Skeletal muscle tissue (tissue), 4 donors: Measurements from ENCODE around the gene GDF10. TPM values are rescaled to one million over a fixed set of nuclear protein-coding genes. Genes with fewer than 3 reads are reported as not detected.

Experiments
- H3K27ac ChIP-seq: one replicate; pipeline ENCODE4 v1.7.0; 2013; ENCODE audit warnings: mild to moderate bottlenecking, low read depth, low read length, inconsistent platforms
- H3K27me3 ChIP-seq, 3 donors: one replicate each; pipeline ENCODE4 v1.7.0; 2013; ENCODE audit warnings: low read length in 3 of 3; ENCODE audit not compliant: control insufficient read depth in 3 of 3, insufficient read depth in 3 of 3
- H3K36me3 ChIP-seq, 3 donors: one replicate each; pipeline ENCODE4 v1.7.0; 2013; ENCODE audit warnings: low read length in 3 of 3; ENCODE audit not compliant: control insufficient read depth in 3 of 3, insufficient read depth in 3 of 3
- H3K4me1 ChIP-seq, 3 donors: one replicate each; pipeline ENCODE4 v1.7.0; 2013; ENCODE audit warnings: low read length in 3 of 3, mild to moderate bottlenecking in 3 of 3; ENCODE audit not compliant: control insufficient read depth in 3 of 3, insufficient read depth in 3 of 3
- H3K4me3 ChIP-seq, 3 donors: one replicate each; pipeline ENCODE4 v1.7.0; 2013; ENCODE audit warnings: low read length in 3 of 3
- H3K9ac ChIP-seq, 3 donors: one replicate each; pipeline ENCODE4 v1.7.0; 2013; ENCODE audit warnings: low read length in 3 of 3, mild to moderate bottlenecking in 3 of 3, moderate library complexity in 2 of 3, low read depth in 1 of 3
- H3K9me3 ChIP-seq, 3 donors: one replicate each; pipeline ENCODE4 v1.7.0; 2013; ENCODE audit warnings: low read length in 3 of 3; ENCODE audit not compliant: control insufficient read depth in 3 of 3
- total RNA-seq: library from RNA; depleted of rRNA; stranded (reverse); fragments of >200 nt; gene quantifications from one replicate; pipeline ENCODE4 v1.2.3, GENCODE V29; 2014
- donor health status: Osteomylitis.

GDF10 gene
- total RNA-seq, 1 donor from 2014 or later = 1.0 TPM

GRCh38 chr10:47346581-47347302, 46.7 kb downstream of the GDF10 start:
- Histone ChIP-seq H3K4me1 (no peaks in the 10 kb centered on the region), H3K36me3 (no peaks in the 10 kb centered on the region), H3K27me3 (no peaks in the 10 kb centered on the region), H3K9me3 (no peaks in the 10 kb centered on the region), H3K27ac (no peak overlapping the region), H3K4me3 (no peak overlapping the region), H3K9ac (no peak overlapping the region)

GRCh38 chr10:47347303-47347675, 47.3 kb downstream of the GDF10 start:
- H3K27ac ChIP-seq = no peak overlapping the region
- H3K9ac ChIP-seq = no peak overlapping the region
- H3K9me3 ChIP-seq = no peaks in the 10 kb centered on the region

GRCh38 chr10:47348138-47348651, 48.2 kb downstream of the GDF10 start, which contains the start of gene RBP3:
Gene RBP3 (plus strand): TSS chr10:47348363. CDS start chr10:47348485, 122 bp downstream.
- H3K4me1 ChIP-seq = no peaks in the 10 kb centered on the region
- no peaks in the 10 kb centered on the region for H3K36me3 ChIP-seq
- no peaks in the 10 kb centered on the region for H3K27me3 ChIP-seq
- H3K4me3 ChIP-seq = no peak within 1 kb of the TSS
- no peaks in the 10 kb centered on the region for H3K9me3 ChIP-seq
- H3K9ac ChIP-seq = no peak within 1 kb of the TSS
- H3K27ac ChIP-seq = no peak within 1 kb of the TSS

More at GRCh38 chr10:47347303-47347675, 47.3 kb downstream of the GDF10 start:
- no peak overlapping the region for H3K4me3 ChIP-seq
- H3K36me3 ChIP-seq = no peaks in the 10 kb centered on the region
- H3K27me3 ChIP-seq = no peaks in the 10 kb centered on the region
- no peaks in the 10 kb centered on the region for H3K4me1 ChIP-seq

DNA sequence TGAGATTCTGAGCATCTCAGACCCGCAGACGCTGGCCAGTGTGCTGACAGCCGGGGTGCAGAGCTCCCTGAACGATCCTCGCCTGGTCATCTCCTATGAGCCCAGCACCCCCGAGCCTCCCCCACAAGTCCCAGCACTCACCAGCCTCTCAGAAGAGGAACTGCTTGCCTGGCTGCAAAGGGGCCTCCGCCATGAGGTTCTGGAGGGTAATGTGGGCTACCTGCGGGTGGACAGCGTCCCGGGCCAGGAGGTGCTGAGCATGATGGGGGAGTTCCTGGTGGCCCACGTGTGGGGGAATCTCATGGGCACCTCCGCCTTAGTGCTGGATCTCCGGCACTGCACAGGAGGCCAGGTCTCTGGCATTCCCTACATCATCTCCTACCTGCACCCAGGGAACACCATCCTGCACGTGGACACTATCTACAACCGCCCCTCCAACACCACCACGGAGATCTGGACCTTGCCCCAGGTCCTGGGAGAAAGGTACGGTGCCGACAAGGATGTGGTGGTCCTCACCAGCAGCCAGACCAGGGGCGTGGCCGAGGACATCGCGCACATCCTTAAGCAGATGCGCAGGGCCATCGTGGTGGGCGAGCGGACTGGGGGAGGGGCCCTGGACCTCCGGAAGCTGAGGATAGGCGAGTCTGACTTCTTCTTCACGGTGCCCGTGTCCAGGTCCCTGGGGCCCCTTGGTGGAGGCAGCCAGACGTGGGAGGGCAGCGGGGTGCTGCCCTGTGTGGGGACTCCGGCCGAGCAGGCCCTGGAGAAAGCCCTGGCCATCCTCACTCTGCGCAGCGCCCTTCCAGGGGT, 48.9 kb downstream of the GDF10 start:
- Histone ChIP-seq H3K9me3 (no peaks in the 10 kb centered on the region), H3K36me3 (no peaks in the 10 kb centered on the region), H3K9ac (no peak overlapping the region)

DNA sequence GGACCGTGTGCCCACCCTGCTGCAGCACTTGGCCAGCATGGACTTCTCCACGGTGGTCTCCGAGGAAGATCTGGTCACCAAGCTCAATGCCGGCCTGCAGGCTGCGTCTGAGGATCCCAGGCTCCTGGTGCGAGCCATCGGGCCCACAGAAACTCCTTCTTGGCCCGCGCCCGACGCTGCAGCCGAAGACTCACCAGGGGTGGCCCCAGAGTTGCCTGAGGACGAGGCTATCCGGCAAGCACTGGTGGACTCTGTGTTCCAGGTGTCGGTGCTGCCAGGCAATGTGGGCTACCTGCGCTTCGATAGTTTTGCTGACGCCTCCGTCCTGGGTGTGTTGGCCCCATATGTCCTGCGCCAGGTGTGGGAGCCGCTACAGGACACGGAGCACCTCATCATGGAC, 49.5 kb downstream of the GDF10 start:
- no peaks in the 10 kb centered on the region for H3K4me1 ChIP-seq
- no peaks in the 10 kb centered on the region for H3K27me3 ChIP-seq
- no peak overlapping the region for H3K9ac ChIP-seq
- H3K36me3 ChIP-seq = no peaks in the 10 kb centered on the region
- no peak overlapping the region for H3K4me3 ChIP-seq
- no peak overlapping the region for H3K27ac ChIP-seq
- no peaks in the 10 kb centered on the region for H3K9me3 ChIP-seq

More for the DNA sequence above, 48.9 kb downstream of the GDF10 start:
- Histone ChIP-seq H3K27me3 (no peaks in the 10 kb centered on the region), H3K4me3 (no peak overlapping the region), H3K4me1 (no peaks in the 10 kb centered on the region), H3K27ac (no peak overlapping the region)

DNA sequence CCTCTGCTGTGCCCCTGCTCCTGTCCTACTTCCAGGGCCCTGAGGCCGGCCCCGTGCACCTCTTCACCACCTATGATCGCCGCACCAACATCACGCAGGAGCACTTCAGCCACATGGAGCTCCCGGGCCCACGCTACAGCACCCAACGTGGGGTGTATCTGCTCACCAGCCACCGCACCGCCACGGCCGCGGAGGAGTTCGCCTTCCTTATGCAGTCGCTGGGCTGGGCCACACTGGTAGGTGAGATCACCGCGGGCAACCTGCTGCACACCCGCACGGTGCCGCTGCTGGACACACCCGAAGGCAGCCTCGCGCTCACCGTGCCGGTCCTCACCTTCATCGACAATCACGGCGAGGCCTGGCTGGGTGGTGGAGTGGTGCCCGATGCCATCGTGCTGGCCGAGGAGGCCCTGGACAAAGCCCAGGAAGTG, 50.0 kb downstream of the GDF10 start:
- H3K4me1 ChIP-seq = no peaks in the 10 kb centered on the region
- H3K36me3 ChIP-seq = no peaks in the 10 kb centered on the region
- no peak overlapping the region for H3K4me3 ChIP-seq
- no peaks in the 10 kb centered on the region for H3K27me3 ChIP-seq
- no peak overlapping the region for H3K27ac ChIP-seq
- no peak overlapping the region for H3K9ac ChIP-seq
- H3K9me3 ChIP-seq = no peaks in the 10 kb centered on the region

DNA sequence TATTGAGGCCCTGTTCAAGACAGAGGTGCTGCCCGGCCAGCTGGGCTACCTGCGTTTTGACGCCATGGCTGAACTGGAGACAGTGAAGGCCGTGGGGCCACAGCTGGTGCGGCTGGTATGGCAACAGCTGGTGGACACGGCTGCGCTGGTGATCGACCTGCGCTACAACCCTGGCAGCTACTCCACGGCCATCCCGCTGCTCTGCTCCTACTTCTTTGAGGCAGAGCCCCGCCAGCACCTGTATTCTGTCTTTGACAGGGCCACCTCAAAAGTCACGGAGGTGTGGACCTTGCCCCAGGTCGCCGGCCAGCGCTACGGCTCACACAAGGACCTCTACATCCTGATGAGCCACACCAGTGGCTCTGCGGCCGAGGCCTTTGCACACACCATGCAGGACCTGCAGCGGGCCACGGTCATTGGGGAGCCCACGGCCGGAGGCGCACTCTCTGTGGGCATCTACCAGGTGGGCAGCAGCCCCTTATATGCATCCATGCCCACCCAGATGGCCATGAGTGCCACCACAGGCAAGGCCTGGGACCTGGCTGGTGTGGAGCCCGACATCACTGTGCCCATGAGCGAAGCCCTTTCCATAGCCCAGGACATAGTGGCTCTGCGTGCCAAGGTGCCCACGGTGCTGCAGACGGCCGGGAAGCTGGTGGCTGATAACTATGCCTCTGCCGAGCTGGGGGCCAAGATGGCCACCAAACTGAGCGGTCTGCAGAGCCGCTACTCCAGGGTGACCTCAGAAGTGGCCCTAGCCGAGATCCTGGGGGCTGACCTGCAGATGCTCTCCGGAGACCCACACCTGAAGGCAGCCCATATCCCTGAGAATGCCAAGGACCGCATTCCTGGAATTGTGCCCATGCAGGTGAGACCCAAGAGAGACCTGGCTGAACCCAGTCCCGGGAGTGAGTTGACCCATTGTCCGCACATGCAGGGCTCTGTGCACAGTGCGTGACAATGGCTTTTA, 51.0 kb downstream of the GDF10 start:
- no peaks in the 10 kb centered on the region for H3K4me1 ChIP-seq
- no peak overlapping the region for H3K4me3 ChIP-seq
- H3K36me3 ChIP-seq = no peaks in the 10 kb centered on the region
- no peak overlapping the region for H3K27ac ChIP-seq
- no peaks in the 10 kb centered on the region for H3K9me3 ChIP-seq
- no peak overlapping the region for H3K9ac ChIP-seq
- no peaks in the 10 kb centered on the region for H3K27me3 ChIP-seq

GRCh38 chr10:47351899-47352815, 52.2 kb downstream of the GDF10 start:
- Histone ChIP-seq H3K36me3 (no peaks in the 10 kb centered on the region), H3K9me3 (no peaks in the 10 kb centered on the region), H3K4me1 (no peaks in the 10 kb centered on the region), H3K4me3 (no peak overlapping the region), H3K9ac (no peak overlapping the region), H3K27me3 (no peaks in the 10 kb centered on the region), H3K27ac (no peak overlapping the region)

DNA sequence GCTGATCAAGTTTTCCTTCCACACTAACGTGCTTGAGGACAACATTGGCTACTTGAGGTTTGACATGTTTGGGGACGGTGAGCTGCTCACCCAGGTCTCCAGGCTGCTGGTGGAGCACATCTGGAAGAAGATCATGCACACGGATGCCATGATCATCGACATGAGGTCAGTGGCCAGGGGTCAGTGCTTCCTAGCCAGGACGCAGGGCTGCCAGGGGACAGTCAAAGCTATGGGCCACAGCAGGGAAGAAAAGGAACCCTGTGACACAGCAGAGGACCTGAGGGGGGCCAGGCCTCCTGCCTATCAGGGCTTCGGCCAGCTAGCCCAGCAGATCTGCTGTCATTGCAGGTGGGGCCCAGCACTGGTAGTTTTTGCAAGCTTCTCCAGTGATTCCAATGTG, 53.4 kb downstream of the GDF10 start:
- no peaks in the 10 kb centered on the region for H3K4me1 ChIP-seq
- no peak overlapping the region for H3K9ac ChIP-seq
- H3K27ac ChIP-seq = no peak overlapping the region
- H3K36me3 ChIP-seq = no peaks in the 10 kb centered on the region
- no peaks in the 10 kb centered on the region for H3K9me3 ChIP-seq
- no peaks in the 10 kb centered on the region for H3K27me3 ChIP-seq
- no peak overlapping the region for H3K4me3 ChIP-seq
